HepG2 (cell line): Measurements from ENCODE around the gene DNASE1L2. TPM values are rescaled to one million over a fixed set of nuclear protein-coding genes. Genes with fewer than 3 reads are reported as not detected.

Experiments used
- CC2D1A ChIP-seq: sonication (generic); formaldehyde crosslinking; IDR thresholded peaks from 2 replicates; pipeline ENCODE4 v1.8.1; 2023; ENCODE audit warnings: mild to moderate bottlenecking, missing genetic modification reagents
- CHD4 ChIP-seq: fragments of 200-600 bp; sonication (generic); IDR thresholded peaks from 2 replicates; pipeline ENCODE4 v1.7.0; 2017; ENCODE audit warnings: mild to moderate bottlenecking, low read length, borderline replicate concordance
- MBNL3 ChIP-seq: fragments of 250-450 bp; sonication (Bioruptor Pico); conservative IDR thresholded peaks from 2 replicates; pipeline ENCODE4 v1.8.0; 2022; ENCODE audit warnings: mild to moderate bottlenecking, inconsistent platforms
- POLR2AphosphoS5 ChIP-seq: IDR thresholded peaks from 2 replicates; pipeline ENCODE4 v1.6.1; 2012; ENCODE audit warnings: low read depth, low read length
- RARG ChIP-seq: sonication (generic); formaldehyde crosslinking; IDR thresholded peaks from 2 replicates; pipeline ENCODE4 v1.4.0; 2020; ENCODE audit warnings: low read depth, mild to moderate bottlenecking, missing genetic modification reagents
- SATB2 ChIP-seq: sonication (generic); formaldehyde crosslinking; IDR thresholded peaks from 2 replicates; pipeline ENCODE4 v1.5.0; 2020; ENCODE audit warnings: missing genetic modification reagents
- TFDP1 ChIP-seq: IDR thresholded peaks from 2 replicates; pipeline ENCODE4 v1.6.1; 2016; ENCODE audit warnings: missing compliant biosample characterization, missing genetic modification reagents, borderline replicate concordance
- XBP1 ChIP-seq: sonication (generic); formaldehyde crosslinking; IDR thresholded peaks from 2 replicates; pipeline ENCODE4 v1.5.0; 2020; ENCODE audit warnings: missing genetic modification reagents
- ZNF12 ChIP-seq: sonication (generic); formaldehyde crosslinking; IDR thresholded peaks from 2 replicates; pipeline ENCODE4 v1.5.0; 2020; ENCODE audit warnings: missing genetic modification reagents
- ZNF574 ChIP-seq: sonication (generic); formaldehyde crosslinking; IDR thresholded peaks from 2 replicates; pipeline ENCODE4 v1.4.0; 2020; ENCODE audit warnings: missing genetic modification reagents
- polyA plus RNA-seq, 8 experiments: library from polyadenylated mRNA; depleted of rRNA in 3 of 8; stranded (reverse) in 7 of 8; unstranded in 1 of 8; fragments of >200 nt; fragmentation: Illumina TruSeq in 4 of 8; extraction: Trizol in 4 of 8; gene quantifications; 2 replicates each; pipeline versions ENCODE4 v1.2.1 to v1.2.3, GENCODE V29; 2011 to 2016; ENCODE audit warnings: low read depth in 4 of 8, missing spikeins in 1 of 8, mixed read lengths in 1 of 8; ENCODE audit not compliant: insufficient read depth in 1 of 8
- total RNA-seq, 5 experiments: library from RNA; depleted of rRNA; stranded (reverse); fragments of >200 nt; fragmentation: Illumina TruSeq; extraction: Trizol; gene quantifications; 2 replicates each; pipeline ENCODE4 v1.2.3, GENCODE V29; 2016; ENCODE audit warnings: low read depth in 1 of 5
- TF ChIP-seq, protein P1 (sequence below): sonication (generic); formaldehyde crosslinking; IDR thresholded peaks from 2 replicates; pipeline ENCODE4 v1.4.0; 2020; ENCODE audit warnings: missing genetic modification reagents, borderline replicate concordance
- TF ChIP-seq, protein P2 (sequence below): sonication (generic); formaldehyde crosslinking; IDR thresholded peaks from 2 replicates; pipeline ENCODE4 v1.4.0; 2020; ENCODE audit warnings: missing genetic modification reagents
- TF ChIP-seq, protein P3 (sequence below): IDR thresholded peaks from 2 replicates; pipeline ENCODE4 v1.6.1; 2018; ENCODE audit warnings: missing genetic modification reagents, mild to moderate bottlenecking, missing compliant biosample characterization

The DNASE1L2 gene
- total and polyA plus RNA-seq, 2 of the 13 experiments (the other 11 are each of a cell fraction or from before 2014, with no cell fraction given): 0.44 to 0.50 TPM

DNA sequence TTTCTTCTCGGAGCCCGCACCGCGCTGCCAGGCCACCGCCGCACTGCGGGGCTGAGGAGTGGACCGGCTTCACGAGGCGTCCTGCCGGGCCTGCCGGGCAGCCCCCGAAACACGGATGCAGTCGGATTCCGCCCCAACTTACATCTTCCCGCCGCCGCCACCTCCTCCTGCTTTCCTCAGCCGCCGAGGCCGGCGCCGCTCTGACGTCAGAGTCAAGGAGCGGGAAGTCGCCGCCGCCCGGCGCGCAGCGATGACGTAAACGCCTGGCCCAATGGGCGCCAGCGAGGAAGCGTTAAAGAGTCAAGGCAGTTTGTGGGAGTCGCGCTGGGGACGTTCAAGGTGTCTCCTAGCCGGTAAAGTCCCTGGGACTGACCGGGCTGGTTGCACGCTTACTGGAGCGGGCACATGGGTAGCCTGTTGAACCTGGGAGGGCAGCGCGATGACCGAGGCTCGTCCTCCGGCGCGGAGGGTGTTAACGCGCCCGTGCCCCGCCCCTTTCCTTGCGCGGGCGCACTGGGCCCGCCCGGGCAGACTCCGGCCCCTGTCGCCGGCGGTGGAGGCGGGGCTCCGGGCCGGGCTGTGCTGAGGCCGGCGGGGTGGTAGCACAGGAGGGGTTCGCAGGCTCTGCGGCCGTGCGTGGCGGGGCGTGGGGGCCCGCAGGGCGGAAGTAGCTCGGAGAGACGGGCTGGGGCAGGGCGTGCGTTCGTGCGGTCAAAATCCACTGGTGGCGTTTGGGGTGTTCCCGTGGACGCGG, 31.8 kb downstream of the DNASE1L2 start, which contains the start of gene RNPS1 (continued):
- TF ChIP-seq, protein P1, sequence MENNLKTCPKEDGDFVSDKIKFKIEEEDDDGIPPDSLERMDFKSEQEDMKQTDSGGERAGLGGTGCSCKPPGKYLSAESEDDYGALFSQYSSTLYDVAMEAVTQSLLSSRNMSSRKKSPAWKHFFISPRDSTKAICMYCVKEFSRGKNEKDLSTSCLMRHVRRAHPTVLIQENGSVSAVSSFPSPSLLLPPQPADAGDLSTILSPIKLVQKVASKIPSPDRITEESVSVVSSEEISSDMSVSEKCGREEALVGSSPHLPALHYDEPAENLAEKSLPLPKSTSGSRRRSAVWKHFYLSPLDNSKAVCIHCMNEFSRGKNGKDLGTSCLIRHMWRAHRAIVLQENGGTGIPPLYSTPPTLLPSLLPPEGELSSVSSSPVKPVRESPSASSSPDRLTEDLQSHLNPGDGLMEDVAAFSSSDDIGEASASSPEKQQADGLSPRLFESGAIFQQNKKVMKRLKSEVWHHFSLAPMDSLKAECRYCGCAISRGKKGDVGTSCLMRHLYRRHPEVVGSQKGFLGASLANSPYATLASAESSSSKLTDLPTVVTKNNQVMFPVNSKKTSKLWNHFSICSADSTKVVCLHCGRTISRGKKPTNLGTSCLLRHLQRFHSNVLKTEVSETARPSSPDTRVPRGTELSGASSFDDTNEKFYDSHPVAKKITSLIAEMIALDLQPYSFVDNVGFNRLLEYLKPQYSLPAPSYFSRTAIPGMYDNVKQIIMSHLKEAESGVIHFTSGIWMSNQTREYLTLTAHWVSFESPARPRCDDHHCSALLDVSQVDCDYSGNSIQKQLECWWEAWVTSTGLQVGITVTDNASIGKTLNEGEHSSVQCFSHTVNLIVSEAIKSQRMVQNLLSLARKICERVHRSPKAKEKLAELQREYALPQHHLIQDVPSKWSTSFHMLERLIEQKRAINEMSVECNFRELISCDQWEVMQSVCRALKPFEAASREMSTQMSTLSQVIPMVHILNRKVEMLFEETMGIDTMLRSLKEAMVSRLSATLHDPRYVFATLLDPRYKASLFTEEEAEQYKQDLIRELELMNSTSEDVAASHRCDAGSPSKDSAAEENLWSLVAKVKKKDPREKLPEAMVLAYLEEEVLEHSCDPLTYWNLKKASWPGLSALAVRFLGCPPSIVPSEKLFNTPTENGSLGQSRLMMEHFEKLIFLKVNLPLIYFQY (CRISPR knock-in tag): peak; percentile 52; the same call in 1 of the 2 replicates
- peak; percentile 97 for TF ChIP-seq TFDP1 (CRISPR knock-in tag)
- TF ChIP-seq, protein P2, sequence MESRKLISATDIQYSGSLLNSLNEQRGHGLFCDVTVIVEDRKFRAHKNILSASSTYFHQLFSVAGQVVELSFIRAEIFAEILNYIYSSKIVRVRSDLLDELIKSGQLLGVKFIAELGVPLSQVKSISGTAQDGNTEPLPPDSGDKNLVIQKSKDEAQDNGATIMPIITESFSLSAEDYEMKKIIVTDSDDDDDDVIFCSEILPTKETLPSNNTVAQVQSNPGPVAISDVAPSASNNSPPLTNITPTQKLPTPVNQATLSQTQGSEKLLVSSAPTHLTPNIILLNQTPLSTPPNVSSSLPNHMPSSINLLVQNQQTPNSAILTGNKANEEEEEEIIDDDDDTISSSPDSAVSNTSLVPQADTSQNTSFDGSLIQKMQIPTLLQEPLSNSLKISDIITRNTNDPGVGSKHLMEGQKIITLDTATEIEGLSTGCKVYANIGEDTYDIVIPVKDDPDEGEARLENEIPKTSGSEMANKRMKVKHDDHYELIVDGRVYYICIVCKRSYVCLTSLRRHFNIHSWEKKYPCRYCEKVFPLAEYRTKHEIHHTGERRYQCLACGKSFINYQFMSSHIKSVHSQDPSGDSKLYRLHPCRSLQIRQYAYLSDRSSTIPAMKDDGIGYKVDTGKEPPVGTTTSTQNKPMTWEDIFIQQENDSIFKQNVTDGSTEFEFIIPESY (CRISPR knock-in tag): no peak
- peak; percentile 48; the same call in 1 of the 2 replicates for TF ChIP-seq ZNF12
- TF ChIP-seq SATB2: no peak
- peak; percentile 80 for TF ChIP-seq ZNF574 (CRISPR knock-in tag)
- TF ChIP-seq CC2D1A (CRISPR knock-in tag): no peak
- TF ChIP-seq RARG (CRISPR knock-in tag): peak; percentile 84; the same call in 1 of the 2 replicates
- TF ChIP-seq, protein P3, sequence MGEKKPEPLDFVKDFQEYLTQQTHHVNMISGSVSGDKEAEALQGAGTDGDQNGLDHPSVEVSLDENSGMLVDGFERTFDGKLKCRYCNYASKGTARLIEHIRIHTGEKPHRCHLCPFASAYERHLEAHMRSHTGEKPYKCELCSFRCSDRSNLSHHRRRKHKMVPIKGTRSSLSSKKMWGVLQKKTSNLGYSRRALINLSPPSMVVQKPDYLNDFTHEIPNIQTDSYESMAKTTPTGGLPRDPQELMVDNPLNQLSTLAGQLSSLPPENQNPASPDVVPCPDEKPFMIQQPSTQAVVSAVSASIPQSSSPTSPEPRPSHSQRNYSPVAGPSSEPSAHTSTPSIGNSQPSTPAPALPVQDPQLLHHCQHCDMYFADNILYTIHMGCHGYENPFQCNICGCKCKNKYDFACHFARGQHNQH (CRISPR knock-in tag): peak; percentile 68
- TF ChIP-seq CHD4: 0 out of 2 replicates have a peak, but pooled peaks have one; percentile 42
- no peak for TF ChIP-seq XBP1 (CRISPR knock-in tag)
- TF ChIP-seq MBNL3: no peak
- peak; percentile 94 for TF ChIP-seq POLR2AphosphoS5
